Aorta (tissue), 5 donors: ENCODE data around the gene MLLT10. TPM values are rescaled to one million over a fixed set of nuclear protein-coding genes. Genes with fewer than 3 reads are reported as not detected.
A peak's percentile ranks its signal among the peaks of the same experiment; 100 is the strongest.

Experiments
- ATAC-seq: fragments of 200-7000 bp; cut with Tn5 transposase; one replicate; pipeline ENCODE4 v1.9.1; 2022; ENCODE audit warnings: moderate library complexity; ENCODE audit not compliant: low FRiP score
- DNase-seq, 2 donors: peaks; one replicate each; pipeline ENCODE4 v3.0.0-alpha.2; 2020
- H3K27ac ChIP-seq, 2 donors: one replicate each; pipeline ENCODE4 v1.5.1; 2013; ENCODE audit warnings: low read length in 2 of 2, mild to moderate bottlenecking in 2 of 2, moderate library complexity in 2 of 2, control low read depth in 1 of 2, inconsistent platforms in 1 of 2, low read depth in 1 of 2
- H3K27me3 ChIP-seq, 2 donors: one replicate each; pipeline ENCODE4 v1.6.1; 2013; ENCODE audit warnings: control low read depth in 1 of 2, low read length in 1 of 2, mild to moderate bottlenecking in 1 of 2, moderate library complexity in 1 of 2; ENCODE audit not compliant: insufficient read depth in 2 of 2, control insufficient read depth in 1 of 2
- H3K36me3 ChIP-seq, 2 donors: one replicate each; pipeline ENCODE4 v1.6.1; 2013; ENCODE audit warnings: control low read depth in 1 of 2, low read length in 1 of 2, mild to moderate bottlenecking in 1 of 2; ENCODE audit not compliant: insufficient read depth in 2 of 2, control insufficient read depth in 1 of 2
- H3K4me1 ChIP-seq, 2 donors: one replicate each; pipeline ENCODE4 v1.6.1; 2013; ENCODE audit warnings: low read length in 2 of 2, control low read depth in 1 of 2, mild to moderate bottlenecking in 1 of 2, moderate library complexity in 1 of 2; ENCODE audit not compliant: insufficient read depth in 2 of 2, control insufficient read depth in 1 of 2
- H3K4me3 ChIP-seq, 2 donors: one replicate each; pipeline ENCODE4 v1.5.1; 2013; ENCODE audit warnings: low read length in 2 of 2, control low read depth in 1 of 2, mild to moderate bottlenecking in 1 of 2
- H3K9me3 ChIP-seq: one replicate; pipeline ENCODE4 v1.6.1; 2013; ENCODE audit warnings: mild to moderate bottlenecking, low read length; ENCODE audit not compliant: control insufficient read depth
- WGBS, 2 donors: extraction: QIAGEN DNeasy Blood & Tissue Kit; methylation state at CpG; one replicate each; pipeline ENCODE4 v1.1.7; 2013; 5-methylcytosine and 5-hydroxymethylcytosine counted together
- intact Hi-C, 2 donors: fragments of 100-400 bp; cut with DNase I; formaldehyde crosslinking; loops; one replicate each; pipeline versions ENCODE4 v1.14.2 to v1.15.0; 2022
- polyA plus RNA-seq, 2 donors: library from polyadenylated mRNA; stranded (reverse); fragments of 200-250 nt; gene quantifications; one replicate each; pipeline ENCODE4 v1.2.3, GENCODE V29; 2013
- total RNA-seq, 2 donors: library from RNA; stranded (reverse); fragmentation: NEBNext Ultra II Directional; extraction: Animal tissue kit (Norgen Biotek cat#: 25700); gene quantifications; one replicate each; pipeline ENCODE4 v1.2.1, GENCODE V29; 2021
- donor health status: healthy with polysubstance abuse.
- donor health status: Bipolar disorder and iron deficiency.
- donor health status: DM: no; HTN: no; CAD: no.
- donor health status: DM: no; HTN: no; CAD: no.
- donor health status: DM: yes; HTN: yes; CAD: no.

Gene MLLT10
- total and polyA plus RNA-seq, 4 donors = 8.4 to 75.3 (median 26.3) TPM

GRCh38 chr10:21506351-21506750 is 27.7 kb upstream of the MLLT10 start:
- ATAC-seq = no peak
- Histone ChIP-seq H3K4me1 (no peaks in the 10 kb centered on the region), H3K4me3 (no peak overlapping the region), H3K36me3 (no peaks in the 10 kb centered on the region), H3K27me3 (no peaks in the 10 kb centered on the region), H3K27ac (no peak overlapping the region), H3K9me3 (no peaks in the 10 kb centered on the region)
- intact Hi-C loops = loop anchor here in 1 of 2 donors (5.0 kb wide), 1 partner anchor 1551 kb away; no protein-coding TSS in a partner anchor
- no peak for DNase-seq
- WGBS, 2 donors = 82 to 89% methylated on average over 3 of the region's 3 CpGs

- H3K36me3 ChIP-seq = no peaks in the 10 kb centered on the region
- no peak overlapping the region for H3K27ac ChIP-seq
- WGBS, 2 donors = 90 to 92% methylated on average over 21 of the region's 21 CpGs
- no peak for DNase-seq
- intact Hi-C loops = loop anchor here in 1 of 2 donors (5.0 kb wide), 1 partner anchor 1550 kb away; no protein-coding TSS in a partner anchor
- ATAC-seq = no peak
- H3K4me1 ChIP-seq = no peaks in the 10 kb centered on the region
- no peak overlapping the region for H3K4me3 ChIP-seq
- H3K9me3 ChIP-seq = no peaks in the 10 kb centered on the region
- no peaks in the 10 kb centered on the region for H3K27me3 ChIP-seq
Measured at GRCh38 chr10:21507150-21507549, 26.9 kb upstream of the MLLT10 start.

- no peaks in the 10 kb centered on the region for H3K4me1 ChIP-seq
- H3K27ac ChIP-seq = no peak overlapping the region
- no peak for ATAC-seq
- no peaks in the 10 kb centered on the region for H3K27me3 ChIP-seq
- no peak for DNase-seq
- intact Hi-C loops = loop anchor here in 1 of 2 donors (5.0 kb wide), 1 partner anchor 1548 kb away; no protein-coding TSS in a partner anchor
- WGBS, 2 donors = 93 to 94% methylated on average over 40 to 43 of the region's 43 CpGs
- H3K36me3 ChIP-seq = no peaks in the 10 kb centered on the region
- H3K4me3 ChIP-seq = no peak overlapping the region
- no peaks in the 10 kb centered on the region for H3K9me3 ChIP-seq
Measured at GRCh38 chr10:21508706-21509331, 25.2 kb upstream of the MLLT10 start.

- Histone ChIP-seq H3K27ac (no peak overlapping the region), H3K36me3 (no peaks in the 10 kb centered on the region), H3K4me1 (no peaks in the 10 kb centered on the region), H3K9me3 (no peaks in the 10 kb centered on the region), H3K4me3 (peak overlapping the region; percentile 12 to 40), H3K27me3 (no peaks in the 10 kb centered on the region)
- no peak for DNase-seq
- intact Hi-C loops = loop anchor here in 1 of 2 donors (5.0 kb wide), 1 partner anchor 1548 kb away; no protein-coding TSS in a partner anchor
- no peak for ATAC-seq
- 74 to 75% methylated on average over 58 of the region's 58 CpGs for WGBS, 2 donors
Measured at GRCh38 chr10:21509341-21510240, 24.4 kb upstream of the MLLT10 start.

GRCh38 chr10:21510241-21511094 is 23.6 kb upstream of the MLLT10 start:
- Histone ChIP-seq H3K4me3 (peak overlapping the region; percentile 12 to 40), H3K36me3 (no peaks in the 10 kb centered on the region), H3K27ac (no peak overlapping the region), H3K27me3 (no peaks in the 10 kb centered on the region), H3K4me1 (no peaks in the 10 kb centered on the region), H3K9me3 (no peaks in the 10 kb centered on the region)
- WGBS, 2 donors = 33 to 40% methylated on average over 37 to 39 of the region's 39 CpGs
- intact Hi-C loops = no loop called here
- ATAC-seq = peak; percentile 58
- DNase-seq = no peak

GRCh38 chr10:21511095-21511570 is 22.9 kb upstream of the MLLT10 start:
- intact Hi-C loops = no loop called here
- Histone ChIP-seq H3K4me3 (no peak overlapping the region), H3K36me3 (no peaks in the 10 kb centered on the region), H3K4me1 (peaks cover 0 to 4% of the 10 kb centered on the region in 2 donors), H3K9me3 (no peaks in the 10 kb centered on the region), H3K27me3 (no peaks in the 10 kb centered on the region), H3K27ac (no peak overlapping the region)
- 94 to 96% methylated on average over 2 of the region's 2 CpGs for WGBS, 2 donors
- DNase-seq (no peak), ATAC-seq (no peak)

GRCh38 chr10:21511946-21512572 is 22.0 kb upstream of the MLLT10 start:
- ATAC-seq = no peak
- Histone ChIP-seq H3K27ac (no peak overlapping the region), H3K27me3 (no peaks in the 10 kb centered on the region), H3K9me3 (no peaks in the 10 kb centered on the region), H3K36me3 (no peaks in the 10 kb centered on the region), H3K4me1 (peaks cover 0 to 4% of the 10 kb centered on the region in 2 donors), H3K4me3 (no peak overlapping the region)
- WGBS, 2 donors = 94 to 99% methylated on average over 3 of the region's 3 CpGs
- DNase-seq = no peak
- intact Hi-C loops = no loop called here
